H4 (cell line): Measurements from ENCODE around the gene ATP8B1. TPM values are rescaled to one million over a fixed set of nuclear protein-coding genes. Genes with fewer than 3 reads are reported as not detected.
"Not testable (repeated sequence)": the region's sequence is repeated elsewhere in the genome, so short reads cannot be mapped to it uniquely, and the experiment has no call there.

ENCODE experiments used
- DNase-seq: peaks from one replicate; pipeline ENCODE4 v3.0.0-alpha.2; 2015; ENCODE audit warnings: low spot score
- total RNA-seq: library from RNA; depleted of rRNA; stranded (reverse); fragments of >200 nt; shearing (Covaris generic); gene quantifications from 2 replicates; pipeline ENCODE4 v1.2.3, GENCODE V29; 2014

Gene ATP8B1
- total RNA-seq, 1 experiment from 2014 or later = 0.64 TPM

- no peak for DNase-seq
These were observed 74.9 kb downstream of the ATP8B1 start for GRCh38 chr18:57727952-57728807.

GRCh38 chr18:57719211-57719935, 83.7 kb downstream of the ATP8B1 start:
- DNase-seq = not testable (repeated sequence)

GRCh38 chr18:57716549-57716948, 86.6 kb downstream of the ATP8B1 start:
- no peak for DNase-seq

- no peak for DNase-seq
These were observed 87.4 kb downstream of the ATP8B1 start for GRCh38 chr18:57715671-57716070.

- no peak for DNase-seq
These were observed 88.0 kb downstream of the ATP8B1 start for GRCh38 chr18:57715073-57715472.

GRCh38 chr18:57710226-57710625, 92.9 kb downstream of the ATP8B1 start:
- no peak for DNase-seq

- no peak for DNase-seq
These were observed 93.8 kb downstream of the ATP8B1 start for GRCh38 chr18:57709335-57709734.

- DNase-seq = no peak
These were observed 94.8 kb downstream of the ATP8B1 start for GRCh38 chr18:57708288-57708687.

- DNase-seq = no peak
These were observed 97.1 kb downstream of the ATP8B1 start for GRCh38 chr18:57705832-57706595.

GRCh38 chr18:57705011-57705410, 98.1 kb downstream of the ATP8B1 start:
- DNase-seq = no peak

- no peak for DNase-seq
These were observed 104.4 kb downstream of the ATP8B1 start for GRCh38 chr18:57698571-57699276.

GRCh38 chr18:57697426-57697825, 105.7 kb downstream of the ATP8B1 start:
- no peak for DNase-seq

GRCh38 chr18:57696271-57696670, 106.8 kb downstream of the ATP8B1 start:
- no peak for DNase-seq

GRCh38 chr18:57691363-57691762, 111.8 kb downstream of the ATP8B1 start:
- DNase-seq = no peak

GRCh38 chr18:57687970-57688369, 115.1 kb downstream of the ATP8B1 start:
- DNase-seq = no peak

GRCh38 chr18:57683470-57683869, 119.6 kb downstream of the ATP8B1 start:
- DNase-seq = no peak

GRCh38 chr18:57677262-57678211, 125.6 kb downstream of the ATP8B1 start:
- DNase-seq = no peak

GRCh38 chr18:57674891-57675290, 128.2 kb downstream of the ATP8B1 start:
- DNase-seq = no peak

- DNase-seq = no peak
These were observed 133.1 kb downstream of the ATP8B1 start for GRCh38 chr18:57670046-57670445.

- DNase-seq = no peak
These were observed 135.1 kb downstream of the ATP8B1 start for GRCh38 chr18:57668021-57668420.
